Hepatic stellate cell (primary cell): ENCODE data around the gene POT1.

Experiments used
- DNase-seq: peaks from one replicate; pipeline ENCODE4 v3.0.0; 2011; ENCODE audit warnings: low spot score

Gene POT1

DNA sequence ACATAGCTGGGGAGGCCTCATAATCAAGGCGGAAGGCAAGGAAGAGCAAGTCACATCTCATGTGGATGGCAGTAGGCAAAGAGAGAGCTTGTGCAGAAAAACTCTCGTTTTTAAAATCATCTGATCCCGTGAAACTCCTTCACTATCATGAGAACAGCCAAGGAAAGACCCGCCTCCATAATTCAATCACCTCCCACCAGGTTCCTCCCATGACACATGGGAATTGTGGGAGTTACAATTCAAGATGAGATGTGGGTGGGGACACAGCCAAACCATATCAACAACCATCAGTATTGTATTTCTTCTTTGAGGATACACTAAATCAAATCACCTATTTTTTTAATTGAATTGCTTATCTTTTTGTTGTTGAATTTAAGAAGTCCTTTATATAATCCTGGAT lies 16.7 kb downstream of the POT1 start:
- no peak for DNase-seq

DNA sequence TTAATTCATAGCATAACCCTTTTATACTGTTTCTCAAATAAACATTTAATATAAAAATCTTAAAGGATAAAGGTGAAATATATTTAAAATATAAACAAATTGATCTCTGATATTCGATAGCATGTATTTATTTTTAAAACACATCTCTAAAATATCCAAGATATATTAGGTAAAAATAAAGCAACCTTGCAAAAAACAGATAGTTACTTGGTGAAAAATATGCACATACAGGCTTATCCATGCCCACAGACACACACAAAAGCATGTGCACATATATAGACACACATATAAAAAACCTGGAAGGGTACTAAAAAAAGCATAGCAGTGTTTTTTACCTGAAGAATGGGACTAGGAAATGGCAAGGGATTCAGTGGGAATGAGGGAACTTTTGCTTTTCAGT lies 19.8 kb downstream of the POT1 start:
- no peak for DNase-seq

DNA sequence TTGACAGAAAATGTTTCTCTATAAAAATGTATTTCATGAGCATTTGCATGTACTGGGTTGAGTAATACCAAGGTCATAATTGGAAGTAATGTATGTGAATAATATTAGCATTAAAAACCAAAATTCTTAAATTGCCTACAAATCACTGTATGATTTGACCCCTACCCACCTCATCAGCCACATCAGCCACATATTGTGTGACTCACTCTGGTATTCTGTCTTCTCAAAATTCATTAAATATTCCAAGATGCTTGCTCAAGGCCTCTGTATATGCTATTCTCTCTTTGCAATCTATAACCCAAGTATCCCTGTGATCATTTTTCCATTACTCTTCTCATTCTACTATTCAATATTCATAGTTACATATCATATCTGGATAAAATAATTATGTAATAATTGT lies 21.4 kb downstream of the POT1 start:
- DNase-seq, result no peak

DNA sequence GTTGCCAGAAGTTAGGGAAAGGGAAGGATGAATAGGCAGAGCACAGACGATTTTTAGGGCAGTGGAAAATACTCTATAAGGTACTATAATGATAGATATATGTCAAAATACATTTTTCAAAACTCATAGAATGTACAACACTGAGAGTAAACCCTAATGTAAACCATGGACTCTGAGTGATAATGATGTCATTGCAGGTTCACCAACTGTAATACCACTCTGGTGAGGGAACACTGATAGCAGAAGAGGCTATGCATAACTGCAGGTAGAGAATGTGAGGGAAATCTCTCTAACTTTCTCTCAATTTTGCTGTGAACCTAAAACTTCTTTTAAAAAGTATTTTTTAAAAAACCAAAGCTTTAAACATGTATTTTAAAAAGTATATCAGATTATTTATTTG lies 22.1 kb downstream of the POT1 start:
- DNase-seq, result no peak

GRCh38 chr7:124898531-124898930 lies 31.1 kb downstream of the POT1 start:
- DNase-seq, result no peak

DNA sequence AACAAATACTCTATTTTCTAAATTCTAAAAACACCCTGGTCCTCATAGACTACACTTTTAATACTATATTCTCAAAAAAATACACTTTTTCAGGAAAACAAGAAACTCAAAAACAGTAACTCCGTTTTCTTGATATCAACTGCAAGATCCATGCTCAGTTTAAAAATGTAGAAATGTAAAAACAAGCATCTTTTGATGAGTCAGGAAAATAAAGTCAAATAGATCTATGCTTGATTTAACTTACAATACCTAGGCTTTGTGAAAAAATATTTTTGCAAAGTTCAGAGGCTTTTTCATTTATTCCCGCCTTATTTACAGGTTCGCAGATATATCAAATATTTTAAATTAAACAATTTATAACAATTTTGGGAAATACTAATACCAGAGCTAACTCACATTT lies 33.6 kb downstream of the POT1 start:
- DNase-seq, result no peak

DNA sequence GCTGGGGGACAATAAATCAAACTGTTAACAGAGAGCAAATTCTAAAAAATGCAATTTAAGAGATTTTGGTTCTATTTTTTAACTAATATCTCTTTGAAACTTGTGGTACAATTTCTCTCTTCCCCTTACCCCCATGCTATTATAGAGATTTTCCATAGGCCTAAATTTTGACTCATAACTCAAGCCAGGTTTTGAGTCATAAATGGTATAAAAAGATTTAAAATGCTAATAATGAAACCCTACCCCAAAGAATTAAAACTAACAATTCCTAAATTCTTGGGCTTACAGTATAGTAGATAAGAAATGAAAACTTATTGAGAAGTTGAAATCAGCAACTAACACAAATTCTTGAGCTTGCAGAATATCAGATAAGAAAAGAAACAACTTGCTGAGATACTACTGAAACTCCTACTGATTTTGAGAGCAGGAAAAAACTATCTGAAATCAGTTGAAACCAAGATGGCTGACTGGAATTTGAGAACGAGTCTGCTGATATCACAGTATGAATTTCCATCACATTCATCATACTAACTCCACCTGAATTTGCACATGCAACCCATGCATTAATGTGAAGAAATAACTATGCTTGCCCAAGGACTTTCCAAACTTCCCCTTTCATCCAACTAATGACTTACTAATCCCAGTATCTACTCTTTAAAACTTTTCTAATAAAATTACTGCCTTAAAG lies 36.3 kb downstream of the POT1 start:
- DNase-seq, result no peak

GRCh38 chr7:124887247-124887646 lies 42.4 kb downstream of the POT1 start:
- no peak for DNase-seq

- DNase-seq, result no peak
Measured at GRCh38 chr7:124881981-124882380, 47.6 kb downstream of the POT1 start.

DNA sequence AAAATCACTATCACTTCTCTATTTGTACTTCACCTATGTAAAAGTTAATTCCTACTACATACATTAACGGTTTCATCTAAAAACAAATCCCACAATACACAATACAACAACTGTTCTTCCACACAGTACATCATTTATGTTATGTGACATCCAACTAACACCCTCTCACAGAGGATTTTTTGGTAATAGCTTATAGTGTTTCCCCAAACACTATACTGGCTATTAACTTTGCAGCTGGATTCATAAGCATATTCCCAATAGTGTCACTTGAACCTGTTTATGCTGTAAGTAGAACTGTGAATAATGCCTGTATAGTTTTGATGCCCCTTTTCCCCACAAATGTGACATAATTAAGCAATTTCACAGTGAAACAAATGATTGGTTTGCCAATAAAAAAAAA lies 49.9 kb downstream of the POT1 start:
- DNase-seq, result no peak

DNA sequence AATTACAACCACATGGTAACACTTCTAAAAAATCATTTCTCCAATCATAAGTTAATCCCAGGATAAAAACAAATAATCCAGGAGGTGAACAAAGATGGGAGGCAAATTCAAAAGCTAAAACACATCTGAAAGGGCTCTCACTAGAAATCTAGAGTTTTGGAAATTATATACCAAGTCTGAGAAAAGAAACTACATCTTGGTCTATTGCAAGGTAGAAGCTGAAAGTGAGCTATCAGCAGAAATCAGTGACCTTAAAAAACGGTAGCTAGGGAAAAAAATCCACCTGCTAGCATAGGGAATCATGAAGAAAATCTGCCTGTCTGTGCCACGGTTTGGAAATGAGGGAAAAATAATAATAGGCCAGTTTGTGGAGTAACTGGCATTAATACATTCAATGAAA lies 50.5 kb downstream of the POT1 start:
- DNase-seq, result no peak

DNA sequence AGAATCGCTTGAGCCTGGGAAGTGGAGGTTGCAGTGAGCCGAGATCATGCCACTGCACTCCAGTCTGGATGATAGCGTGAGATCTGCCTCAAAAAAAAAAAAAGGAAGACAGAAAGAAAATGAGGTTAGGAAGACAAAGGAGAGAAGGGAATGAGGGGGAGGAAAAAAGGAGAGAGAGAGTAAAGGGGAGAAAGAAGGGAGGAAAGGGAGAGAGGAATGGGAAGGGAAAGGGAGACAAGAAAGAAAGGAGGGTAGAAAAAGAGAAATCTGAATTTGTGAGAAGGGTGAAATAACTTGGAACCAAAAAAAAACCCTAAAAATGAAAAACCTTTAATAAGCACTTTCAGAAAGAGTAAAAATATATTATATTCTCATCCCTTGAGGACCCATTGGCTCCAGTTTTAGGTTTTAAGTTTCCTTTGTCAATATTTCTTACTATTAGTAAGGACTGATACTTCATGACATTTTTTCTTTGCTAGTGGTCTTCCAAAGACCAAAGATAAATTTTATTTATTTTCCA lies 54.9 kb downstream of the POT1 start:
- DNase-seq, result no peak

GRCh38 chr7:124857672-124858235 lies 71.9 kb downstream of the POT1 start:
- DNase-seq, result no peak

GRCh38 chr7:124856299-124856888 lies 73.2 kb downstream of the POT1 start:
- DNase-seq, result no peak

- DNase-seq, result no peak
Measured at GRCh38 chr7:124843336-124843735, 86.3 kb downstream of the POT1 start.

- DNase-seq, result no peak
Measured at GRCh38 chr7:124840435-124840834, 89.2 kb downstream of the POT1 start.

GRCh38 chr7:124839687-124840086 lies 89.9 kb downstream of the POT1 start:
- no peak for DNase-seq

DNA sequence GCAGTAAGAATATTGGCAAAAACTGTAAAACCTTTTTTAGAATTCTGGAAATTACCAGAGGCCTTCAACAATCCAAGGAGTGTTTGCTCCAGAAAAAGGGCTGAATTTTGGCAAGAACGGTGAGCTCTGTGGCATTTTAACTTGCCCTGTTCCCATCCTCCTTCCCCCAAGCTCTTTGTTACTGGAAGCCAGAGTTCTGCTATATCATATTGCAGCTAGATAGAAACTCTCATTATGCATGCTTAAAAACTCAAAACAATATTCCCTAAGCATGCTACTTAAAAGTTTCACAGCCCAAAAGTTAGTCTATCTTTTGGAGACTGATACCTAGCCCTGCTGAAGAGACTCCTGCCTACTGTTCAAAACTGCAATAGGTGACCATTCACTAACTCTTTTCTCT lies 93.5 kb downstream of the POT1 start:
- no peak for DNase-seq

GRCh38 chr7:124818807-124819206 lies 110.8 kb downstream of the POT1 start:
- DNase-seq, result no peak

GRCh38 chr7:124813994-124814798 lies 115.4 kb downstream of the POT1 start:
- DNase-seq, result no peak

GRCh38 chr7:124812764-124813163 lies 116.9 kb downstream of the POT1 start:
- DNase-seq, result no peak

GRCh38 chr7:124811341-124811740 lies 118.3 kb downstream of the POT1 start:
- DNase-seq, result no peak

GRCh38 chr7:124810605-124811004 lies 119.0 kb downstream of the POT1 start:
- DNase-seq, result no peak
